Right cardiac atrium (tissue), 5 donors: ENCODE data around the gene CCDC81. TPM values are rescaled to one million over a fixed set of nuclear protein-coding genes. Genes with fewer than 3 reads are reported as not detected.

Source experiments
- ATAC-seq, 2 donors: fragments of 200-7000 bp; cut with Tn5 transposase; one replicate each; pipeline versions ENCODE4 v1.8.0 to v1.9.1; 2020; ENCODE audit warnings: moderate library complexity in 2 of 2, mild to moderate bottlenecking in 1 of 2
- DNase-seq, 3 donors: peaks; one replicate each; pipeline ENCODE4 v3.0.0-alpha.2; 2020
- H3K27ac ChIP-seq: one replicate; pipeline ENCODE4 v1.5.1; 2013; ENCODE audit warnings: mild to moderate bottlenecking, low read length, control low read depth, moderate library complexity
- H3K27me3 ChIP-seq: one replicate; pipeline ENCODE4 v1.6.1; 2013; ENCODE audit not compliant: control insufficient read depth, insufficient read depth
- H3K4me1 ChIP-seq: one replicate; pipeline ENCODE4 v1.6.1; 2013; ENCODE audit warnings: low read length; ENCODE audit not compliant: control insufficient read depth, insufficient read depth
- H3K4me3 ChIP-seq: one replicate; pipeline ENCODE4 v1.5.1; 2013; ENCODE audit warnings: low read length, control low read depth
- H3K9me3 ChIP-seq: one replicate; pipeline ENCODE4 v1.6.1; 2013; ENCODE audit warnings: low read length; ENCODE audit not compliant: control insufficient read depth
- WGBS: extraction: QIAGEN DNeasy Blood & Tissue Kit; methylation state at CpG from one replicate; pipeline ENCODE4 v1.1.7; 2013; 5-methylcytosine and 5-hydroxymethylcytosine counted together
- intact Hi-C, 4 donors: fragments of 100-400 bp; cut with DNase I; formaldehyde crosslinking; loops; one replicate each; pipeline versions ENCODE4 v1.11.0 to v1.14.0; 2022 to 2023
- polyA plus RNA-seq: library from polyadenylated mRNA; stranded (reverse); fragments of 200-250 nt; gene quantifications from one replicate; pipeline ENCODE4 v1.2.3, GENCODE V29; 2013
- total RNA-seq, 4 donors: library from RNA; stranded (reverse); fragmentation: NEBNext Ultra II Directional; extraction: Animal tissue kit (Norgen Biotek cat#: 25700); gene quantifications; one replicate each; pipeline ENCODE4 v1.2.1, GENCODE V29; 2021
- donor health status: healthy with polysubstance abuse.
- donor health status: DM: no; HTN: yes; CAD: no.
- donor health status: DM: no; HTN: no; CAD: no.
- donor health status: DM: no; HTN: yes; CAD: no; lungs with severe emphysema.
- donor health status: DM: yes; HTN: yes; CAD: no.

The CCDC81 gene
- total and polyA plus RNA-seq, 5 donors: 0.29 to 0.70 (median 0.31) TPM

GRCh38 chr11:86369668-86370067 lies 5.0 kb upstream of the CCDC81 start:
- peaks cover 2% of the 10 kb centered on the region for H3K4me1 ChIP-seq
- no peaks in the 10 kb centered on the region for H3K27me3 ChIP-seq
- no peak overlapping the region for H3K4me3 ChIP-seq
- H3K9me3 ChIP-seq: no peaks in the 10 kb centered on the region
- H3K27ac ChIP-seq: no peak overlapping the region
- intact Hi-C loops: no loop called here
- WGBS: 92% methylated on average over 7 of the region's 7 CpGs
- no peak for ATAC-seq
- DNase-seq: no peak

- DNase-seq: no peak
- Histone ChIP-seq H3K27me3 (no peaks in the 10 kb centered on the region), H3K4me1 (peaks cover 2% of the 10 kb centered on the region), H3K9me3 (no peaks in the 10 kb centered on the region), H3K27ac (no peak overlapping the region), H3K4me3 (no peak overlapping the region)
- ATAC-seq: no peak
- intact Hi-C loops: no loop called here
- 84% methylated on average over 4 of the region's 4 CpGs for WGBS
These were observed 4.5 kb upstream of the CCDC81 start for GRCh38 chr11:86370171-86370570.

- DNase-seq: no peak
- Histone ChIP-seq H3K27me3 (no peaks in the 10 kb centered on the region), H3K27ac (no peak overlapping the region), H3K4me1 (peaks cover 2% of the 10 kb centered on the region), H3K9me3 (no peaks in the 10 kb centered on the region), H3K4me3 (no peak overlapping the region)
- WGBS: 75% methylated on average over 6 of the region's 6 CpGs
- intact Hi-C loops: no loop called here
- no peak for ATAC-seq
These were observed 3.6 kb upstream of the CCDC81 start for GRCh38 chr11:86370922-86371594.

- Histone ChIP-seq H3K4me1 (peaks cover 2% of the 10 kb centered on the region), H3K9me3 (no peaks in the 10 kb centered on the region)
- 99% methylated on average over 1 of the region's 1 CpG for WGBS
These were observed 2.6 kb upstream of the CCDC81 start for GRCh38 chr11:86372041-86372440.

GRCh38 chr11:86372586-86372985 lies 2.1 kb upstream of the CCDC81 start:
- intact Hi-C loops: no loop called here
- no peak for ATAC-seq

More at GRCh38 chr11:86372041-86372440, 2.6 kb upstream of the CCDC81 start:
- no peaks in the 10 kb centered on the region for H3K27me3 ChIP-seq
- intact Hi-C loops: no loop called here
- H3K27ac ChIP-seq: no peak overlapping the region
- ATAC-seq (no peak), DNase-seq (no peak)
- no peak overlapping the region for H3K4me3 ChIP-seq

GRCh38 chr11:86374069-86374468 lies 618 bp upstream of the CCDC81 start:
- WGBS: 29% methylated on average over 1 of the region's 1 CpG
- peak overlapping the region; percentile 39 for H3K4me3 ChIP-seq
- ATAC-seq (no peak), DNase-seq (no peak)
- H3K4me1 ChIP-seq: peaks cover 2% of the 10 kb centered on the region
- no peaks in the 10 kb centered on the region for H3K27me3 ChIP-seq
- H3K9me3 ChIP-seq: no peaks in the 10 kb centered on the region
- intact Hi-C loops: no loop called here
- no peak overlapping the region for H3K27ac ChIP-seq

More at GRCh38 chr11:86372586-86372985, 2.1 kb upstream of the CCDC81 start:
- no peak for DNase-seq
- Histone ChIP-seq H3K9me3 (no peaks in the 10 kb centered on the region), H3K27ac (no peak overlapping the region), H3K27me3 (no peaks in the 10 kb centered on the region), H3K4me1 (peaks cover 2% of the 10 kb centered on the region), H3K4me3 (no peak overlapping the region)

GRCh38 chr11:86377972-86378371 lies 3.3 kb downstream of the CCDC81 start:
- no peak overlapping the region for H3K4me3 ChIP-seq
- ATAC-seq: no peak
- H3K4me1 ChIP-seq: peaks cover 2% of the 10 kb centered on the region
- no peak overlapping the region for H3K27ac ChIP-seq
- DNase-seq: no peak
- intact Hi-C loops: no loop called here
- H3K9me3 ChIP-seq: no peaks in the 10 kb centered on the region
- H3K27me3 ChIP-seq: no peaks in the 10 kb centered on the region

- no peak overlapping the region for H3K27ac ChIP-seq
- 92% methylated on average over 2 of the region's 2 CpGs for WGBS
- H3K4me3 ChIP-seq: no peak overlapping the region
- intact Hi-C loops: no loop called here
- no peak for DNase-seq
- no peaks in the 10 kb centered on the region for H3K9me3 ChIP-seq
- no peaks in the 10 kb centered on the region for H3K4me1 ChIP-seq
- no peak for ATAC-seq
- no peaks in the 10 kb centered on the region for H3K27me3 ChIP-seq
These were observed 5.8 kb downstream of the CCDC81 start for GRCh38 chr11:86380295-86381059.

- ATAC-seq (no peak), DNase-seq (no peak)
- intact Hi-C loops: no loop called here
- Histone ChIP-seq H3K9me3 (no peaks in the 10 kb centered on the region), H3K27ac (no peak overlapping the region), H3K27me3 (no peaks in the 10 kb centered on the region), H3K4me3 (no peak overlapping the region), H3K4me1 (no peaks in the 10 kb centered on the region)
- WGBS: 75% methylated on average over 5 of the region's 5 CpGs
These were observed 8.6 kb downstream of the CCDC81 start for GRCh38 chr11:86383041-86383955.

- Histone ChIP-seq H3K9me3 (no peaks in the 10 kb centered on the region), H3K4me3 (no peak overlapping the region), H3K27ac (no peak overlapping the region), H3K4me1 (no peaks in the 10 kb centered on the region), H3K27me3 (no peaks in the 10 kb centered on the region)
- ATAC-seq: no peak
- DNase-seq: no peak
- 91% methylated on average over 2 of the region's 2 CpGs for WGBS
- intact Hi-C loops: no loop called here
These were observed 11.6 kb downstream of the CCDC81 start for GRCh38 chr11:86386283-86386682.

- H3K9me3 ChIP-seq: no peaks in the 10 kb centered on the region
- 66% methylated on average over 2 of the region's 2 CpGs for WGBS
- no peak for DNase-seq
- intact Hi-C loops: no loop called here
- ATAC-seq: no peak
- H3K27me3 ChIP-seq: no peaks in the 10 kb centered on the region
- no peak overlapping the region for H3K27ac ChIP-seq
- H3K4me3 ChIP-seq: no peak overlapping the region
- H3K4me1 ChIP-seq: no peaks in the 10 kb centered on the region
These were observed 12.1 kb downstream of the CCDC81 start for GRCh38 chr11:86386746-86387145.
